Mucosa of descending colon (tissue), 3 donors: ENCODE data around the gene SYNRG. TPM values are rescaled to one million over a fixed set of nuclear protein-coding genes. Genes with fewer than 3 reads are reported as not detected.

Experiments
- ATAC-seq: fragments of 200-7000 bp; cut with Tn5 transposase; one replicate; pipeline ENCODE4 v1.9.1; 2020; ENCODE audit warnings: mild to moderate bottlenecking, moderate library complexity
- DNase-seq, 3 donors: peaks; one replicate each; pipeline ENCODE4 v3.0.0-alpha.2; 2020
- H3K36me3 ChIP-seq: fragments of 200-600 bp; one replicate; pipeline ENCODE4 v1.8.0; 2021; ENCODE audit warnings: low read depth, mild to moderate bottlenecking
- H3K4me1 ChIP-seq: fragments of 200-600 bp; one replicate; pipeline ENCODE4 v1.8.0; 2021; ENCODE audit warnings: low read depth, mild to moderate bottlenecking
- H3K4me3 ChIP-seq: fragments of 200-600 bp; one replicate; pipeline ENCODE4 v1.8.0; 2021; ENCODE audit warnings: mild to moderate bottlenecking
- H3K9me3 ChIP-seq: fragments of 200-600 bp; one replicate; pipeline ENCODE4 v1.8.0; 2021; ENCODE audit warnings: mild to moderate bottlenecking
- CTCF ChIP-seq: fragments of 200-600 bp; IDR thresholded peaks from one replicate; pipeline ENCODE4 v1.8.0; 2022; ENCODE audit warnings: antibody characterized with exemption, mild to moderate bottlenecking
- intact Hi-C, 2 donors: fragments of 100-400 bp; cut with DNase I in 1 of 2; cut with micrococcal nuclease in 1 of 2; formaldehyde crosslinking; loops; one replicate each; pipeline versions ENCODE4 v1.11.0 to v1.11.1; 2022; cut with DNase I, micrococcal nuclease
- total RNA-seq, 3 donors: library from RNA; stranded (reverse); fragmentation: NEBNext Ultra II Directional in 2 of 3; extraction: Animal tissue kit (Norgen Biotek cat#: 25700) in 2 of 3; gene quantifications; one replicate each; pipeline versions ENCODE4 v1.2.1 to v1.2.4, GENCODE V29; 2021 to 2023
- donor health status: DM: no; HTN: no; CAD: no; lungs with moderate emphysema.
- donor health status: DM: no; HTN: no; CAD: no.
- donor health status: DM: no; HTN: yes; CAD: no.

Gene SYNRG
- total RNA-seq, 3 donors from 2014 or later, result 36.8 to 46.2 (median 38.1) TPM

DNA sequence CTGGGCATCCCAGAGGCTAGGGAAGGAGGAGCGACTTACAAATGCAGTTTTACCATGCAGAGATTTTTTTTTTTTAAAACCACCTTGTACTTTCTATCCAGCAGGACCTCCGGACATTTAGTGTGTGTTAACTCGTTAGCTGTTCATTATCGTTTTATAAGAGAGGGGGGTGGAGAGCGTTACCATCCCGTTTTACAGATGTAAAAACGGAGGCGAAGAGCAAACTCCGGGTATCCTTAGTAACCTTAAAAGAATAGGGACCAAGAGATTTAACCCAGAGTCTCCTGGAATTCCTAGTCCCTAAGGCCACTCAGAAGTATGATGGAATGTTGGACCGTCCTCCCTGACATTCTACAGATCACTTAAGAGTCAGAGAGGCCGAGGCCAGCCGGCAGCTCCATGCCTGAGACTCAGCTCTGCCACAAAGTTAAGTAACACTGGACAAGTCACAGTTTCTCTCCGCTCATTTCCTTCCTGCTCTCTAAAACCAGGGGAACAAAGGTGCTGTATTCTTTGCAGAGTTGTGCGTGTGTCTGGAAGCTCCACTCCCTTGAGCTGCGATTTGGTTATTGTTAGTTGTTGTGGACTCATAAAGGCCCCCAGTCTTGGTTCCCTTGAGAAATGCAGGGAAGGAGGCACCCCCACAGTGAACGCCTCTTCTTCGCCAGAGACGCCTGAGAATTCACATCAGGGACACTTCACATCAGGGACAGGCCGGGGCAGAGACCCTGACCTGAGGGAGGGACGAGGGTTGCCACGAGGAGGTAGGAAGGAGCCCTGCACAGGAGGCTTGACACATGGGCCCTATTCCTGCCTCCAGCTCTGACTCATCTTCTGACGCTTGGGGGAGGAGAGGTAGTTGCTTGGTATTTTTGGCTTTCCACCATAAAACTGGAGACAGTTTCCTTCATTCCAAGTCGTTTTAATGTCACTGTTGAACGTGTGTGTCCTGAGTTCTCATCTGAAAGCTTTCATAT is 118.3 kb downstream of the SYNRG start:
- no peaks in the 10 kb centered on the region for H3K9me3 ChIP-seq
- peaks cover 3% of the 10 kb centered on the region for H3K4me1 ChIP-seq
- no peaks in the 10 kb centered on the region for H3K36me3 ChIP-seq
- ATAC-seq (no peak), DNase-seq (peak in 1 of 3 donors; percentile 6)
- no peak for TF ChIP-seq CTCF
- intact Hi-C loops, result no loop called here
- no peak overlapping the region for H3K4me3 ChIP-seq

- H3K4me1 ChIP-seq, result peaks cover 3% of the 10 kb centered on the region
- ATAC-seq (peak; percentile 52), DNase-seq (peak; percentile 53 to 75 (median 71))
- no peaks in the 10 kb centered on the region for H3K36me3 ChIP-seq
- TF ChIP-seq CTCF, result no peak
- H3K9me3 ChIP-seq, result no peaks in the 10 kb centered on the region
- peak overlapping the region; percentile 27 for H3K4me3 ChIP-seq
- intact Hi-C loops, result no loop called here
Measured at GRCh38 chr17:37490022-37490587, 119.1 kb downstream of the SYNRG start.

- ATAC-seq (peak; percentile 86), DNase-seq (peak; percentile 73 to 87 (median 82))
- Histone ChIP-seq H3K9me3 (no peaks in the 10 kb centered on the region), H3K4me1 (peaks cover 3% of the 10 kb centered on the region), H3K36me3 (no peaks in the 10 kb centered on the region), H3K4me3 (peak within 1 kb of the TSS; percentile 27)
- intact Hi-C loops, result no loop called here
- TF ChIP-seq CTCF, result no peak
Measured at GRCh38 chr17:37489197-37490001, 119.8 kb downstream of the SYNRG start, which contains the start of gene DUSP14. Gene DUSP14 (plus strand): TSS chr17:37489891. CDS start chr17:37512273, 22,382 bp downstream.

GRCh38 chr17:37488607-37489196 is 120.5 kb downstream of the SYNRG start:
- intact Hi-C loops, result no loop called here
- Histone ChIP-seq H3K4me1 (peaks cover 3% of the 10 kb centered on the region), H3K4me3 (peak overlapping the region; percentile 27), H3K36me3 (no peaks in the 10 kb centered on the region), H3K9me3 (no peaks in the 10 kb centered on the region)
- ATAC-seq (peak; percentile 89), DNase-seq (peak; percentile 78 to 84 (median 80))
- no peak for TF ChIP-seq CTCF

DNA sequence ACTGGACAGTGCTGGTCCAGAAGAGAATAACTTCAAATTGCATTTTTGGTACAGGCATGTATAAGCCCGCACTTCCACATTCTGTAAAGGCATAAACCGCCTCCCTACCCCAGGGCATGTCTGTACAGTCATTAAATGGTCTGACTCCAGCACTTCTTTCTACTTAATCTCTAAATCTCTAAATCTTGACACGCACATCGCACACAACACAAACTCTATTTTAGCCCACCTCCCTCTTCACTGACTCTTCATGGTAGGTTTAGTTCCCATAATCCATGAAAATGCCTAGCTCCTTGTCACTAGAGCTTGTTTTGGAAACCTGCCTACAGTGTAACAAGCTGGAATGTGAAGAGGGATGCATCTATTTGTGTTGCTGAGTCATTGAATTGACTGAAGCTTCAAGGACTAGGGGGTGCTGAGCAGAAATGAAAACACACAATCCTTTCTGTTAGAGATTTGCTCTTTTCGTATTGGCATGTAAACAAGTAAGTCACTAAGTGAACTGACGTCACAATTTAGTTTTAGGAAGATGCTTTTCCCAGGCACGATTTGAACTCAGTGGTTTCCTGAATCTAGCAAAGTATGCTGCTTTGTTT is 121.1 kb downstream of the SYNRG start:
- intact Hi-C loops, result no loop called here
- ATAC-seq (peak; percentile 10), DNase-seq (peak in 1 of 3 donors; percentile 4)
- Histone ChIP-seq H3K4me1 (peaks cover 3% of the 10 kb centered on the region), H3K9me3 (no peaks in the 10 kb centered on the region), H3K4me3 (no peak overlapping the region), H3K36me3 (no peaks in the 10 kb centered on the region)
- no peak for TF ChIP-seq CTCF
